CD14-positive monocyte (primary cell): ENCODE measurements around the gene SHLD1. TPM values are rescaled to one million over a fixed set of nuclear protein-coding genes. Genes with fewer than 3 reads are reported as not detected.

Experiments
- DNase-seq, 3 donors: peaks; one replicate each; pipeline ENCODE4 v3.0.0-alpha.2; 2011 to 2022
- H2AFZ ChIP-seq: 2 replicates; pipeline ENCODE4 v1.6.0; 2012; ENCODE audit warnings: mild to moderate bottlenecking, low read depth, low read length, inconsistent platforms; ENCODE audit not compliant: insufficient read depth, poor library complexity, severe bottlenecking
- H3K27ac ChIP-seq, 2 donors: 1 replicate in 1 of 2; 2 replicates in 1 of 2; pipeline ENCODE4 v1.5.1; 2012 to 2013; ENCODE audit warnings: low read length in 2 of 2, control low read depth in 1 of 2, inconsistent platforms in 1 of 2, low read depth in 1 of 2, mild to moderate bottlenecking in 1 of 2
- H3K27me3 ChIP-seq, 2 donors: one replicate each; pipeline versions ENCODE4 v1.6.0 to v1.6.1; 2011 to 2013; ENCODE audit warnings: low read length in 2 of 2; ENCODE audit not compliant: control insufficient read depth in 2 of 2, insufficient read depth in 2 of 2
- H3K36me3 ChIP-seq, 2 donors: replicated peaks in 1 of 2; 1 replicate in 1 of 2; 2 replicates in 1 of 2; pipeline versions ENCODE4 v1.5.1 to v1.6.1; 2012 to 2013; ENCODE audit warnings: low read length in 2 of 2, control low read depth in 1 of 2, inconsistent platforms in 1 of 2, mild to moderate bottlenecking in 1 of 2; ENCODE audit not compliant: insufficient read depth in 2 of 2, control insufficient read depth in 1 of 2
- H3K4me1 ChIP-seq, 2 donors: 1 replicate in 1 of 2; 2 replicates in 1 of 2; pipeline versions ENCODE4 v1.5.1 to v1.6.1; 2012 to 2013; ENCODE audit warnings: low read length in 2 of 2, control low read depth in 1 of 2, inconsistent platforms in 1 of 2, mild to moderate bottlenecking in 1 of 2, moderate library complexity in 1 of 2; ENCODE audit not compliant: insufficient read depth in 2 of 2, control insufficient read depth in 1 of 2
- H3K4me2 ChIP-seq: replicated peaks from 2 replicates; pipeline ENCODE3; 2012; ENCODE audit warnings: low read length, moderate library complexity, mild to moderate bottlenecking; ENCODE audit not compliant: poor library complexity, severe bottlenecking; ENCODE audit errors: extremely low read depth
- H3K4me3 ChIP-seq, 3 experiments: fragments of 200-600 bp in 1 of 3; sonication (generic) in 1 of 3; replicated peaks in 1 of 3; 1 replicate in 2 of 3; 2 replicates in 1 of 3; pipeline ENCODE4 v1.5.1; 2011 to 2013; ENCODE audit warnings: low read length in 3 of 3, mild to moderate bottlenecking in 3 of 3, control low read depth in 2 of 3, low read depth in 2 of 3, inconsistent platforms in 1 of 3, moderate library complexity in 1 of 3
- H3K79me2 ChIP-seq: 2 replicates; pipeline ENCODE4 v1.6.0; 2012; ENCODE audit warnings: mild to moderate bottlenecking, control low read depth, inconsistent platforms, low read length, moderate library complexity; ENCODE audit not compliant: insufficient read depth
- H3K9ac ChIP-seq: 2 replicates; pipeline ENCODE4 v1.6.0; 2017; ENCODE audit warnings: low read length, mild to moderate bottlenecking; ENCODE audit not compliant: insufficient read depth, poor library complexity, severe bottlenecking
- H3K9me3 ChIP-seq, 2 donors: replicated peaks in 1 of 2; 1 replicate in 1 of 2; 2 replicates in 1 of 2; pipeline versions ENCODE4 v1.5.1 to v1.6.1; 2012 to 2013; ENCODE audit warnings: low read length in 2 of 2, control low read depth in 1 of 2; ENCODE audit not compliant: control insufficient read depth in 1 of 2, insufficient read depth in 1 of 2
- H4K20me1 ChIP-seq: 2 replicates; pipeline ENCODE4 v1.6.0; 2012; ENCODE audit warnings: mild to moderate bottlenecking, low read length, control low read depth, moderate library complexity; ENCODE audit not compliant: insufficient read depth
- H3K27ac Mint-ChIP-seq, 7 donors: one replicate each; pipeline ENCODE4 v1.8.0; 2020; ENCODE audit warnings: mild to moderate bottlenecking in 7 of 7, mixed read lengths in 7 of 7, moderate library complexity in 6 of 7, inconsistent platforms in 2 of 7
- H3K27me3 Mint-ChIP-seq, 3 donors: one replicate each; pipeline ENCODE4 v1.8.0; 2021 to 2022; ENCODE audit warnings: low read depth in 3 of 3, mild to moderate bottlenecking in 3 of 3, mixed read lengths in 3 of 3, moderate library complexity in 3 of 3, inconsistent platforms in 1 of 3
- H3K36me3 Mint-ChIP-seq, 2 donors: one replicate each; pipeline ENCODE4 v1.8.0; 2020; ENCODE audit warnings: mixed read lengths in 2 of 2, inconsistent platforms in 1 of 2, mild to moderate bottlenecking in 1 of 2
- H3K4me1 Mint-ChIP-seq: one replicate; pipeline ENCODE4 v1.8.0; 2020; ENCODE audit warnings: mild to moderate bottlenecking, mixed read lengths
- H3K4me3 Mint-ChIP-seq, 2 donors: one replicate each; pipeline ENCODE4 v1.8.0; 2020; ENCODE audit warnings: mild to moderate bottlenecking in 2 of 2, mixed read lengths in 2 of 2, moderate library complexity in 1 of 2
- H3K9me3 Mint-ChIP-seq, 7 donors: one replicate each; pipeline ENCODE4 v1.8.0; 2020 to 2022; ENCODE audit warnings: mixed read lengths in 7 of 7, mild to moderate bottlenecking in 6 of 7, moderate library complexity in 6 of 7, inconsistent platforms in 2 of 7
- WGBS: methylation state at CpG from one replicate; pipeline ENCODE4 v1.1.5; 2013; ENCODE audit warnings: missing lambda C conversion rate; ENCODE audit not compliant: insufficient coverage; 5-methylcytosine and 5-hydroxymethylcytosine counted together
- intact Hi-C, 2 donors: fragments of 100-400 bp; cut with micrococcal nuclease; formaldehyde crosslinking; loops; one replicate each; pipeline versions ENCODE4 v1.15.0 to v1.15.1; 2023
- polyA plus RNA-seq, 3 donors: library from polyadenylated mRNA; depleted of rRNA in 1 of 3; unstranded in 2 of 3; stranded (reverse) in 1 of 3; fragments of 300-500 nt in 2 of 3; fragments of >200 nt in 1 of 3; fragmentation: Illumina TruSeq in 2 of 3; gene quantifications; 1 replicate in 2 of 3; 2 replicates in 1 of 3; pipeline ENCODE4 v1.2.3, GENCODE V29; 2012 to 2021
- TF ChIP-seq, protein P1 (sequence below): fragments of 200-600 bp; IDR thresholded peaks from one replicate; pipeline ENCODE4 v1.8.0; 2022; ENCODE audit warnings: antibody characterized with exemption, mild to moderate bottlenecking

The SHLD1 gene
- polyA plus RNA-seq, 3 donors: 8.3 to 12.7 (median 11.5) TPM

GRCh38 chr20:5864873-5865587 lies 114.8 kb downstream of the SHLD1 start:
- H3K9me3 Mint-ChIP-seq: no peaks in the 10 kb centered on the region
- 72% methylated on average over 5 of the region's 10 CpGs for WGBS
- Histone ChIP-seq H3K79me2 (no peaks in the 10 kb centered on the region), H3K9me3 (no peaks in the 10 kb centered on the region), H4K20me1 (no peaks in the 10 kb centered on the region), H3K27ac (no peak overlapping the region), H3K4me2 (peak overlapping the region; percentile 9), H3K4me1 (peaks cover 36 to 38% of the 10 kb centered on the region in 2 donors), H2AFZ (no peak overlapping the region), H3K27me3 (no peaks in the 10 kb centered on the region), H3K36me3 (no peaks in the 10 kb centered on the region), H3K4me3 (no peak overlapping the region), H3K9ac (no peak overlapping the region)
- intact Hi-C loops: no loop called here
- H3K27ac Mint-ChIP-seq: peak overlapping the region; percentile 12 to 91 (median 64)
- peak; percentile 36 to 74 (median 65) for DNase-seq
- H3K36me3 Mint-ChIP-seq: peaks cover 11 to 12% of the 10 kb centered on the region in 2 donors
- no peak overlapping the region for H3K4me3 Mint-ChIP-seq
- peaks cover 49% of the 10 kb centered on the region for H3K4me1 Mint-ChIP-seq
- H3K27me3 Mint-ChIP-seq: peaks cover 0 to 2% (median 0%) of the 10 kb centered on the region in 3 donors
- TF ChIP-seq, protein P1, sequence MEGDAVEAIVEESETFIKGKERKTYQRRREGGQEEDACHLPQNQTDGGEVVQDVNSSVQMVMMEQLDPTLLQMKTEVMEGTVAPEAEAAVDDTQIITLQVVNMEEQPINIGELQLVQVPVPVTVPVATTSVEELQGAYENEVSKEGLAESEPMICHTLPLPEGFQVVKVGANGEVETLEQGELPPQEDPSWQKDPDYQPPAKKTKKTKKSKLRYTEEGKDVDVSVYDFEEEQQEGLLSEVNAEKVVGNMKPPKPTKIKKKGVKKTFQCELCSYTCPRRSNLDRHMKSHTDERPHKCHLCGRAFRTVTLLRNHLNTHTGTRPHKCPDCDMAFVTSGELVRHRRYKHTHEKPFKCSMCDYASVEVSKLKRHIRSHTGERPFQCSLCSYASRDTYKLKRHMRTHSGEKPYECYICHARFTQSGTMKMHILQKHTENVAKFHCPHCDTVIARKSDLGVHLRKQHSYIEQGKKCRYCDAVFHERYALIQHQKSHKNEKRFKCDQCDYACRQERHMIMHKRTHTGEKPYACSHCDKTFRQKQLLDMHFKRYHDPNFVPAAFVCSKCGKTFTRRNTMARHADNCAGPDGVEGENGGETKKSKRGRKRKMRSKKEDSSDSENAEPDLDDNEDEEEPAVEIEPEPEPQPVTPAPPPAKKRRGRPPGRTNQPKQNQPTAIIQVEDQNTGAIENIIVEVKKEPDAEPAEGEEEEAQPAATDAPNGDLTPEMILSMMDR: no peak

GRCh38 chr20:5865604-5866003 lies 115.4 kb downstream of the SHLD1 start:
- Mint-ChIP-seq H3K27ac (peak overlapping the region in 6 of 7 donors; percentile 12 to 91 (median 35)), H3K4me3 (no peak overlapping the region), H3K4me1 (peaks cover 51% of the 10 kb centered on the region), H3K27me3 (peaks cover 0 to 2% (median 0%) of the 10 kb centered on the region in 3 donors), H3K36me3 (peaks cover 6 to 7% of the 10 kb centered on the region in 2 donors), H3K9me3 (no peaks in the 10 kb centered on the region)
- TF ChIP-seq, protein P1: no peak
- H4K20me1 ChIP-seq: no peaks in the 10 kb centered on the region
- H3K27ac ChIP-seq: no peak overlapping the region
- no peak overlapping the region for H3K4me3 ChIP-seq
- WGBS: no CpG with 5 or more reads among the region's 2 CpGs
- no peaks in the 10 kb centered on the region for H3K27me3 ChIP-seq
- no peaks in the 10 kb centered on the region for H3K79me2 ChIP-seq
- no peaks in the 10 kb centered on the region for H3K9me3 ChIP-seq
- no peak for DNase-seq
- H3K4me1 ChIP-seq: peaks cover 36 to 38% of the 10 kb centered on the region in 2 donors
- H3K9ac ChIP-seq: no peak overlapping the region
- H2AFZ ChIP-seq: no peak overlapping the region
- H3K4me2 ChIP-seq: peak overlapping the region; percentile 9
- H3K36me3 ChIP-seq: no peaks in the 10 kb centered on the region
- intact Hi-C loops: no loop called here
